Peyer's patch (tissue), 4 donors: ENCODE measurements around the gene KLHL40.

Experiments used
- POLR2A ChIP-seq, 2 donors: fragments of 450-650 bp; IDR thresholded peaks; one replicate each; pipeline ENCODE4 v1.5.1; 2017; ENCODE audit warnings: antibody characterized with exemption in 2 of 2, mild to moderate bottlenecking in 2 of 2, moderate library complexity in 2 of 2
- TF ChIP-seq, protein P1 (sequence below), 6 experiments: fragments of 450-650 bp in 4 of 6; fragments of 200-600 bp in 2 of 6; sonication (generic) in 1 of 6; IDR thresholded peaks; one replicate each; pipeline ENCODE4 v1.5.1; 2017 to 2019; ENCODE audit warnings: antibody characterized with exemption in 6 of 6, mild to moderate bottlenecking in 3 of 6, moderate library complexity in 1 of 6

DNA sequence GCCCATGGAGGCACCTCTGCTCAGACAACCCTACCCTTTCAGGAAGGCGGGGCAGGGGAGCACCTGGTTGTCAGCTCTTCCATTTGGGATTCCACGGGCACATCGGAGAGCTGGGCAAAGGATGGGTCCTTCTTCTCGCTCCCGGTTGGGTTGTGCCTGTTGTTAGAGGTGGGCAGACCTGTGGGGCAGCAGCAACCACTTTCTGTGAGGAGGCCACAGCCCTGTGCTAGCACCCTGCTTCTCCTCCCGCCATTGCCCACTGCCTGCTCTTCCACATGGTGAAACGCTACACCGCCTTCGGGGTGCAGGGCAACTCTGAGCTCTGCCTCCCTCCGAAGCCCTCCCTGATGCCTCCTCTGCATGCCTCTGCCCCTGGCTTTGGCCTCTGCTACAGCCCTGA, 24.3 kb downstream of the KLHL40 start:
- no peak for TF ChIP-seq POLR2A (IDR thresholded peaks at IDR 0.05)
- TF ChIP-seq, protein P1, sequence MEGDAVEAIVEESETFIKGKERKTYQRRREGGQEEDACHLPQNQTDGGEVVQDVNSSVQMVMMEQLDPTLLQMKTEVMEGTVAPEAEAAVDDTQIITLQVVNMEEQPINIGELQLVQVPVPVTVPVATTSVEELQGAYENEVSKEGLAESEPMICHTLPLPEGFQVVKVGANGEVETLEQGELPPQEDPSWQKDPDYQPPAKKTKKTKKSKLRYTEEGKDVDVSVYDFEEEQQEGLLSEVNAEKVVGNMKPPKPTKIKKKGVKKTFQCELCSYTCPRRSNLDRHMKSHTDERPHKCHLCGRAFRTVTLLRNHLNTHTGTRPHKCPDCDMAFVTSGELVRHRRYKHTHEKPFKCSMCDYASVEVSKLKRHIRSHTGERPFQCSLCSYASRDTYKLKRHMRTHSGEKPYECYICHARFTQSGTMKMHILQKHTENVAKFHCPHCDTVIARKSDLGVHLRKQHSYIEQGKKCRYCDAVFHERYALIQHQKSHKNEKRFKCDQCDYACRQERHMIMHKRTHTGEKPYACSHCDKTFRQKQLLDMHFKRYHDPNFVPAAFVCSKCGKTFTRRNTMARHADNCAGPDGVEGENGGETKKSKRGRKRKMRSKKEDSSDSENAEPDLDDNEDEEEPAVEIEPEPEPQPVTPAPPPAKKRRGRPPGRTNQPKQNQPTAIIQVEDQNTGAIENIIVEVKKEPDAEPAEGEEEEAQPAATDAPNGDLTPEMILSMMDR (IDR thresholded peaks at IDR 0.05): no peak
